Suprapubic skin (tissue), 4 donors: ENCODE measurements around the gene DCTD. TPM values are rescaled to one million over a fixed set of nuclear protein-coding genes. Genes with fewer than 3 reads are reported as not detected.
A peak's percentile ranks its signal among the peaks of the same experiment; 100 is the strongest.

ENCODE experiments used
- DNase-seq, 2 donors: peaks; one replicate each; pipeline ENCODE4 v3.0.0-alpha.2; 2019; ENCODE audit warnings: low spot score in 2 of 2
- H3K27ac ChIP-seq: fragments of 200-600 bp; sonication (generic); one replicate; pipeline ENCODE4 v1.5.1; 2019
- H3K27me3 ChIP-seq: fragments of 200-600 bp; sonication (generic); one replicate; pipeline ENCODE4 v1.5.1; 2019
- H3K36me3 ChIP-seq: fragments of 200-600 bp; sonication (generic); one replicate; pipeline ENCODE4 v1.5.1; 2019
- H3K4me1 ChIP-seq: fragments of 200-600 bp; sonication (generic); one replicate; pipeline ENCODE4 v1.5.1; 2019
- H3K4me3 ChIP-seq: fragments of 200-600 bp; sonication (generic); one replicate; pipeline ENCODE4 v1.5.1; 2019; ENCODE audit warnings: mild to moderate bottlenecking
- H3K9me3 ChIP-seq: fragments of 200-600 bp; sonication (generic); one replicate; pipeline ENCODE4 v1.5.1; 2019
- CTCF ChIP-seq, 2 donors: fragments of 200-600 bp in 1 of 2; fragments of 450-650 bp in 1 of 2; sonication (generic) in 1 of 2; IDR thresholded peaks; one replicate each; pipeline ENCODE4 v1.5.1; 2016 to 2019; ENCODE audit warnings: antibody characterized with exemption in 2 of 2, mild to moderate bottlenecking in 1 of 2, moderate library complexity in 1 of 2
- EP300 ChIP-seq: sonication (generic); formaldehyde crosslinking; IDR thresholded peaks from one replicate; pipeline ENCODE4 v1.6.1; 2017; ENCODE audit warnings: antibody characterized with exemption
- POLR2A ChIP-seq, 2 donors: fragments of 450-650 bp; IDR thresholded peaks; one replicate each; pipeline ENCODE4 v1.6.1; 2017; ENCODE audit warnings: antibody characterized with exemption in 2 of 2, mild to moderate bottlenecking in 2 of 2, moderate library complexity in 2 of 2
- POLR2AphosphoS5 ChIP-seq, 3 donors: sonication (generic); formaldehyde crosslinking; IDR thresholded peaks; one replicate each; pipeline ENCODE4 v1.6.1; 2017; ENCODE audit warnings: antibody characterized with exemption in 3 of 3
- WGBS: methylation state at CpG from one replicate; pipeline ENCODE4 v1.1.5; 2018; 5-methylcytosine and 5-hydroxymethylcytosine counted together
- total RNA-seq, 4 donors: library from RNA; depleted of rRNA; stranded (reverse); fragments of >200 nt; gene quantifications; one replicate each; pipeline ENCODE4 v1.1.0, GENCODE V29; 2016

DCTD gene
- total RNA-seq, 4 donors from 2014 or later, result 32.7 to 40.7 (median 38.9) TPM

- no peak overlapping the region for H3K27ac ChIP-seq
- peak in 1 of 2 donors; percentile 63 for DNase-seq
- TF ChIP-seq EP300, result no peak
- TF ChIP-seq POLR2AphosphoS5 (IDR thresholded peaks at IDR 0.05), result no peak
- no peak for TF ChIP-seq POLR2A (IDR thresholded peaks at IDR 0.05)
- no peak for TF ChIP-seq CTCF (IDR thresholded peaks at IDR 0.05)
- H3K36me3 ChIP-seq, result peaks cover 8% of the 10 kb centered on the region
- H3K4me1 ChIP-seq, result peaks cover 3% of the 10 kb centered on the region
- no peak overlapping the region for H3K4me3 ChIP-seq
- H3K9me3 ChIP-seq, result no peaks in the 10 kb centered on the region
- 66% methylated on average over 20 of the region's 26 CpGs for WGBS
- no peaks in the 10 kb centered on the region for H3K27me3 ChIP-seq
Measured at GRCh38 chr4:182880387-182881356, 36.5 kb downstream of the DCTD start.

GRCh38 chr4:182879913-182880312 lies 37.3 kb downstream of the DCTD start:
- no peak overlapping the region for H3K4me3 ChIP-seq
- H3K9me3 ChIP-seq, result no peaks in the 10 kb centered on the region
- H3K36me3 ChIP-seq, result peaks cover 3% of the 10 kb centered on the region
- H3K27me3 ChIP-seq, result no peaks in the 10 kb centered on the region
- DNase-seq, result no peak
- TF ChIP-seq EP300, result no peak
- TF ChIP-seq POLR2A (IDR thresholded peaks at IDR 0.05), result no peak
- no peak for TF ChIP-seq POLR2AphosphoS5 (IDR thresholded peaks at IDR 0.05)
- TF ChIP-seq CTCF (IDR thresholded peaks at IDR 0.05), result no peak
- H3K4me1 ChIP-seq, result peaks cover 3% of the 10 kb centered on the region
- no peak overlapping the region for H3K27ac ChIP-seq
- 89% methylated on average over 9 of the region's 9 CpGs for WGBS

- H3K4me1 ChIP-seq, result peaks cover 3% of the 10 kb centered on the region
- H3K27ac ChIP-seq, result no peak overlapping the region
- no peak overlapping the region for H3K4me3 ChIP-seq
- no peaks in the 10 kb centered on the region for H3K27me3 ChIP-seq
- no peak for DNase-seq
- WGBS, result 90% methylated on average over 7 of the region's 16 CpGs
- H3K9me3 ChIP-seq, result no peaks in the 10 kb centered on the region
- H3K36me3 ChIP-seq, result peaks cover 2% of the 10 kb centered on the region
- TF ChIP-seq POLR2AphosphoS5 (IDR thresholded peaks at IDR 0.05) (no peak), EP300 (no peak), POLR2A (IDR thresholded peaks at IDR 0.05) (no peak), CTCF (IDR thresholded peaks at IDR 0.05) (no peak)
Measured at GRCh38 chr4:182878633-182879495, 38.3 kb downstream of the DCTD start.

DNA sequence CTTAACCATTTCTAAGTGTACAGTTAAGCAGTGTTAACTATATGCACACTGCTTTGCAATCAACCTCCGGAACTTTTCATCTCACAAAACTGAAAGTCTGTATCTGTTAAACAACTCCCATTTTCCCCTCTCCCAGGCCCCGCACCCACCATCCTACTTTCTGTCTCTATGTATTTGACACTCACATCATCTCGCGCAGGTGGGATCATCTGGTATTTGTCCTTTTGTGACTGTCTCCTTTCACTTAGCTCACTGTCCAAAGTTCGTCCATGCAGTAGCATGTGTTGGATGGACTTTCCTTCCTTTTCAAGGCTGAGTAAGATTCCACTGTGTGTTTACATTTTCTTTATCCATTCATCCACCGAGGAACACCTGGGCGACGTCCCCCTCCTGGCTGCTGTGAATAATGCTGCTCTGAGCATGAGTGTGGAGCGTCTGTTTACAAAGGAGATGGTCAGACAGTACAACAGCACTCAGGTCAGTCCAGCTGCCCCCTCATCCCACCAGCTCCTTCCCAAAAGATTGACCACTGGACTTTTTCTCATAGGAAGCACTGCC lies 39.8 kb downstream of the DCTD start:
- Histone ChIP-seq H3K27ac (no peak overlapping the region), H3K27me3 (no peaks in the 10 kb centered on the region), H3K9me3 (no peaks in the 10 kb centered on the region), H3K4me3 (no peak overlapping the region), H3K4me1 (peaks cover 3% of the 10 kb centered on the region), H3K36me3 (no peaks in the 10 kb centered on the region)
- TF ChIP-seq EP300 (no peak), POLR2A (IDR thresholded peaks at IDR 0.05) (no peak), CTCF (IDR thresholded peaks at IDR 0.05) (no peak), POLR2AphosphoS5 (IDR thresholded peaks at IDR 0.05) (no peak)
- 95% methylated on average over 9 of the region's 9 CpGs for WGBS
- no peak for DNase-seq
